Measurements from ENCODE around the gene LPCAT2. TPM values are rescaled to one million over a fixed set of nuclear protein-coding genes. Genes with fewer than 3 reads are reported as not detected.

The LPCAT2 gene
- polyA plus RNA-seq, 1 experiment: 20.6 TPM

DNA sequence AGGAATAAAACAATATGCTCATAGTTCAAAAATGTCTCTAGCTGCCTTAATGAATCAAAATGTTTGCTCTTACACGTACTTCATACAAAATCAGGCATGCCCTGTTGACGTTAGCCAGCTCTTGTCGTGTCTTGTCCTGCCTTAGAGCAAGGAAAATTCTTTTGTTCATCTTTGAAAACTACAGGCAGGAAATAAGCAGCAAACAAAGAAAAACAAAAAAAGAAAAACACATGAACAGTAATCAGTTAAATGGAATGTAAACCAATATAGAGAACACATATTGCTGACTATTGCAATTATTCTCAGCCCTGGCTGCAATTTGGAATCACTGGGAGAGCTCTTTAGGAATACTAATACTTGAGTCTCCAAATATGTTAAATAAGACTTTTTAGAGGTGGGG is 59.3 kb downstream of the LPCAT2 start:
- ChIA-PET POLR2A (no interaction called here), CTCF (interaction anchor here (1.0 to 5.6 kb wide), 3 partner anchors 102 to 134 kb away, joined by 3 to 40 read pairs (median 4); no protein-coding TSS in a partner anchor)
- H3K27ac ChIP-seq (ENCODE audit: low read depth, low read length): no peak overlapping the region

GRCh38 chr16:55569025-55569424 is 60.2 kb downstream of the LPCAT2 start:
- POLR2A ChIA-PET: no interaction called here
- CTCF ChIA-PET: interaction anchor here (1.0 to 5.6 kb wide), 2 partner anchors 103 to 104 kb away, joined by 3 to 40 read pairs; no protein-coding TSS in a partner anchor
- DNase-seq (ENCODE audit: low read depth, low spot score): no peak

More for the DNA sequence above, 59.3 kb downstream of the LPCAT2 start:
- Histone ChIP-seq H3K27me3 (ENCODE audit: control insufficient read depth, insufficient read depth, low read length) (no peaks in the 10 kb centered on the region), H3K4me3 (ENCODE audit: low read depth, low read length) (no peak overlapping the region), H3K9me3 (ENCODE audit: control insufficient read depth, insufficient read depth, low read length) (no peaks in the 10 kb centered on the region)
- DNase-seq (ENCODE audit: low read depth, low spot score): no peak
- TF ChIP-seq, protein P1, sequence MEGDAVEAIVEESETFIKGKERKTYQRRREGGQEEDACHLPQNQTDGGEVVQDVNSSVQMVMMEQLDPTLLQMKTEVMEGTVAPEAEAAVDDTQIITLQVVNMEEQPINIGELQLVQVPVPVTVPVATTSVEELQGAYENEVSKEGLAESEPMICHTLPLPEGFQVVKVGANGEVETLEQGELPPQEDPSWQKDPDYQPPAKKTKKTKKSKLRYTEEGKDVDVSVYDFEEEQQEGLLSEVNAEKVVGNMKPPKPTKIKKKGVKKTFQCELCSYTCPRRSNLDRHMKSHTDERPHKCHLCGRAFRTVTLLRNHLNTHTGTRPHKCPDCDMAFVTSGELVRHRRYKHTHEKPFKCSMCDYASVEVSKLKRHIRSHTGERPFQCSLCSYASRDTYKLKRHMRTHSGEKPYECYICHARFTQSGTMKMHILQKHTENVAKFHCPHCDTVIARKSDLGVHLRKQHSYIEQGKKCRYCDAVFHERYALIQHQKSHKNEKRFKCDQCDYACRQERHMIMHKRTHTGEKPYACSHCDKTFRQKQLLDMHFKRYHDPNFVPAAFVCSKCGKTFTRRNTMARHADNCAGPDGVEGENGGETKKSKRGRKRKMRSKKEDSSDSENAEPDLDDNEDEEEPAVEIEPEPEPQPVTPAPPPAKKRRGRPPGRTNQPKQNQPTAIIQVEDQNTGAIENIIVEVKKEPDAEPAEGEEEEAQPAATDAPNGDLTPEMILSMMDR (IDR thresholded peaks at IDR 0.05; ENCODE audit: low read depth, low read length): no peak

DNA sequence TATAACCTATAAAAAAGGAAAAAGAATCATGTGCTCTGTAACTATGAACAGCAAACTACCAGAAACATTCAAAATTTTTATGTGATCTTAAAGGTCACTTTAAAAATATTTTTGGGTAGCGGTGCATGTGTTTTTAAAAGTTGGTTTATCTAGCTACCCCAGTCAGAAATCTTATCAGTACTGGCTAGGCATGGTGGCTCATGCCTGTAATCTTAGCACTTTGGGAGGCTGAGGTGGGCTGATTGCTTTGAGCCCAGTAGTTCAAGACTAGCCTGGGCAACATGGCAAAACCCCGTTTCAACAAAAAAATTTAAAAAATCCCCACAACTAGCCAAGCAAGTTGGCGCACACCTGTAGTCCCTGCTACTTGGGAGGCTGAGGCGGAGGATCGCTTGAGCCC is 61.3 kb downstream of the LPCAT2 start:
- no peak for DNase-seq (ENCODE audit: low read depth, low spot score)
- TF ChIP-seq, protein P1 (IDR thresholded peaks at IDR 0.05; ENCODE audit: low read depth, low read length): no peak
- no peak overlapping the region for H3K4me3 ChIP-seq (ENCODE audit: low read depth, low read length)
- H3K27me3 ChIP-seq (ENCODE audit: control insufficient read depth, insufficient read depth, low read length): no peaks in the 10 kb centered on the region
- ChIA-PET CTCF (interaction anchor here (5.6 kb wide), 1 partner anchor 105 kb away, joined by 40 read pairs; no protein-coding TSS in a partner anchor), POLR2A (no interaction called here)
- no peak overlapping the region for H3K27ac ChIP-seq (ENCODE audit: low read depth, low read length)
- H3K9me3 ChIP-seq (ENCODE audit: control insufficient read depth, insufficient read depth, low read length): no peaks in the 10 kb centered on the region

More at GRCh38 chr16:55569025-55569424, 60.2 kb downstream of the LPCAT2 start:
- H3K9me3 ChIP-seq (ENCODE audit: control insufficient read depth, insufficient read depth, low read length): no peaks in the 10 kb centered on the region
- no peaks in the 10 kb centered on the region for H3K27me3 ChIP-seq (ENCODE audit: control insufficient read depth, insufficient read depth, low read length)
- no peak overlapping the region for H3K27ac ChIP-seq (ENCODE audit: low read depth, low read length)
- H3K4me3 ChIP-seq (ENCODE audit: low read depth, low read length): no peak overlapping the region
- TF ChIP-seq, protein P1 (IDR thresholded peaks at IDR 0.05; ENCODE audit: low read depth, low read length): no peak

DNA sequence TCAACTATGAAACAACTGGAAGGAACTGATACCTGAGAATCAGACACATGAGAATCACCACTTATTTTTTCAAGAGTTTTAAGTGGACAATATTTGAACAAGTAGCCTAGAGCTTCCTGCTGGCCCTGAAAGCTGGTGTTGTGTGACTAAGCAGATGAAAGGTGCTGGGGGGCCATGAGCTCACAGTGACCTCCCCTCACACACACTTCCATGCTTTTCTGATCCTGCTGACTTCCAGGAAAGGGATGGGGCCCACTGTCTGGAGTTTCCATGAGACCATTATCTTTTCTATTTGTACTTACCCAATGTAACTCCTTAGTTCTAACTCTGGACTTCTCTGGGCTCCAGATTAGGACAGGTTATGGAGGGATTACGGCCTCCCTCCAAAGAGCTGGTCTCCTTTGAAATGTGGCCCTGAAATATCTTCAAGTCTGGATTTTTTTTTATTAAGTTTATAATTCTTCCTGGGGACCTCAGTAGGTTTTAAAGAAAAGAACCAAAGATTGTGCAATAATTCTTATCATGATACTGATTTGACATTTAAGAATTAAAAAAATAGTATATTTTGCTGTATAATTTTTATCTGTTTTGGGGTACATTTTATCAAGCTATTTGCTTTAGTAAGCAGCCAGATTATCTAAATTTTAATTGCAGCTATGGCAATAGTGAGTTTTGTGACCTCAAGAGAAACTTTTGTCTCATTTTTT is 62.5 kb downstream of the LPCAT2 start:
- TF ChIP-seq, protein P1 (IDR thresholded peaks at IDR 0.05; ENCODE audit: low read depth, low read length): no peak
- ChIA-PET POLR2A (no interaction called here), CTCF (interaction anchor here (10.1 kb wide), 1 partner anchor 106 kb away, joined by 65 read pairs; no protein-coding TSS in a partner anchor)
- no peaks in the 10 kb centered on the region for H3K9me3 ChIP-seq (ENCODE audit: control insufficient read depth, insufficient read depth, low read length)
- no peak for DNase-seq (ENCODE audit: low read depth, low spot score)
- no peak overlapping the region for H3K4me3 ChIP-seq (ENCODE audit: low read depth, low read length)
- no peak overlapping the region for H3K27ac ChIP-seq (ENCODE audit: low read depth, low read length)
- no peaks in the 10 kb centered on the region for H3K27me3 ChIP-seq (ENCODE audit: control insufficient read depth, insufficient read depth, low read length)

GRCh38 chr16:55572439-55572838 is 63.6 kb downstream of the LPCAT2 start:
- DNase-seq (ENCODE audit: low read depth, low spot score): no peak
- ChIA-PET CTCF (interaction anchor here (1.0 to 10.1 kb wide), 2 partner anchors 107 to 133 kb away, joined by 4 to 65 read pairs; no protein-coding TSS in a partner anchor), POLR2A (no interaction called here)
- Histone ChIP-seq H3K4me3 (ENCODE audit: low read depth, low read length) (no peak overlapping the region), H3K9me3 (ENCODE audit: control insufficient read depth, insufficient read depth, low read length) (no peaks in the 10 kb centered on the region), H3K27ac (ENCODE audit: low read depth, low read length) (no peak overlapping the region), H3K27me3 (ENCODE audit: control insufficient read depth, insufficient read depth, low read length) (no peaks in the 10 kb centered on the region)
- TF ChIP-seq, protein P1 (IDR thresholded peaks at IDR 0.05; ENCODE audit: low read depth, low read length): no peak

All from AG04450 (cell line).